Neural progenitor cell (in vitro differentiated cells): ENCODE measurements around the gene POLD4.

ENCODE experiments used
- CTCF ChIP-seq: fragments of 200-600 bp; sonication (generic); IDR thresholded peaks from 2 replicates; pipeline ENCODE4 v1.5.1; 2017; ENCODE audit warnings: antibody characterized with exemption, mild to moderate bottlenecking
- EZH2 ChIP-seq: fragments of 200-600 bp; sonication (generic); IDR thresholded peaks from 2 replicates; pipeline ENCODE4 v1.6.1; 2017; ENCODE audit warnings: antibody characterized with exemption, mild to moderate bottlenecking, moderate library complexity
- EZH2phosphoT487 ChIP-seq: fragments of 200-600 bp; sonication (generic); IDR thresholded peaks from 2 replicates; pipeline ENCODE4 v1.6.1; 2017; ENCODE audit warnings: antibody characterized with exemption

DNA sequence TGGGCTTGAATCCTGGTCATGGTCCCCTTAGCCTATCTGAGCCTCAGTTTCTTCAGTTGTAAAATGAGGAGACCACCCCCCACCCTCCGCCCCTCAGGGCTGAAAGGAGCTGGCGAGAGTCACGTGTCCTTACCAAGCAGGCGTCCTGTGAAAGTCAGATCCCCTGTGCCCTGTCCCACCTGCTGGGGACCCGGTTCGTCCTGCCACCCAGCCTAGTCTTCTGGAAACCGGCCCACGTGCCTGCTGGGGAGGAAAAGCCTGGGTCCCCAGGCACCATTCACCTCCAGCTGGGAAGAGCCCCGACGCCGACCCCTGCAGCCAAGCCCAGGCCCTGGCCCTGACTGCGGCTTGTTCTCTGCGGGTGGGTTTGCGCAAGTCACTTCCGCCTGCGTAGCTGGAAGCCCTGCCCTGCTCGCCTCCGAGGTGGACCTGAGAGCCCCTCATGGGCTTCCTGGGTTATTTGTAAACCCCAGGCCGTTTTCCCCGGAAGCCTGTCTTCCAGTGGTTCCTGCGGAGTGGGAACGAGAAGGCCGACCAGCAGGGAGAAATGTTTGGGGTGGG is 50.7 kb downstream of the POLD4 start:
- TF ChIP-seq CTCF: no peak
- no peak for TF ChIP-seq EZH2
- no peak for TF ChIP-seq EZH2phosphoT487
